ENCODE results near the gene KMO.
A peak's percentile ranks its signal among the peaks of the same experiment; 100 is the strongest.

KMO gene

GRCh38 chr1:241639623-241640148 lies 107.5 kb downstream of the KMO start:
- no peak for DNase-seq (ENCODE audit: low spot score)
- no peak for TF ChIP-seq CTCF (IDR thresholded peaks at IDR 0.05; ENCODE audit: extremely low read depth, missing control alignments)

- TF ChIP-seq CTCF (IDR thresholded peaks at IDR 0.05; ENCODE audit: extremely low read depth, missing control alignments): no peak
Observed at GRCh38 chr1:241640149-241640866, 108.1 kb downstream of the KMO start, which contains the start of the genes CHML and OPN3. Gene CHML, minus strand, starts transcription at chr1:241640369. Its CDS starts 4,603 bp downstream, at chr1:241635766. Gene OPN3, minus strand, starts transcription at chr1:241640369. Its CDS starts 115 bp downstream, at chr1:241640254.

GRCh38 chr1:241640867-241641622 lies 108.9 kb downstream of the KMO start:
- TF ChIP-seq CTCF (IDR thresholded peaks at IDR 0.05; ENCODE audit: extremely low read depth, missing control alignments): no peak
- peak; percentile 17 for DNase-seq (ENCODE audit: low spot score)

More at GRCh38 chr1:241640149-241640866, 108.1 kb downstream of the KMO start, which contains the start of the genes CHML and OPN3:
- peak; percentile 99 for DNase-seq (ENCODE audit: low spot score)

GRCh38 chr1:241641773-241642592 lies 109.8 kb downstream of the KMO start:
- DNase-seq (ENCODE audit: low spot score): no peak
- TF ChIP-seq CTCF (IDR thresholded peaks at IDR 0.05; ENCODE audit: extremely low read depth, missing control alignments): no peak

GRCh38 chr1:241642593-241642944 lies 110.4 kb downstream of the KMO start:
- no peak for TF ChIP-seq CTCF (IDR thresholded peaks at IDR 0.05; ENCODE audit: extremely low read depth, missing control alignments)
- no peak for DNase-seq (ENCODE audit: low spot score)

- TF ChIP-seq CTCF (IDR thresholded peaks at IDR 0.05; ENCODE audit: extremely low read depth, missing control alignments): no peak
- no peak for DNase-seq (ENCODE audit: low spot score)
Observed at GRCh38 chr1:241644259-241644658, 112.1 kb downstream of the KMO start.
